Ovary (tissue), 3 donors: Measurements from ENCODE around the gene TRIM37.

Experiments used
- POLR2A ChIP-seq: fragments of 450-650 bp; IDR thresholded peaks from one replicate; pipeline ENCODE4 v1.6.1; 2017; ENCODE audit warnings: antibody characterized with exemption, mild to moderate bottlenecking, moderate library complexity
- TF ChIP-seq, protein P1 (sequence below), 3 donors: fragments of 450-650 bp in 2 of 3; fragments of 200-600 bp in 1 of 3; IDR thresholded peaks; one replicate each; pipeline versions ENCODE4 v1.5.1 to v1.8.0; 2016 to 2022; ENCODE audit warnings: antibody characterized with exemption in 3 of 3, mild to moderate bottlenecking in 1 of 3
- donor health status: DM: no; HTN: no; CAD: no.

DNA sequence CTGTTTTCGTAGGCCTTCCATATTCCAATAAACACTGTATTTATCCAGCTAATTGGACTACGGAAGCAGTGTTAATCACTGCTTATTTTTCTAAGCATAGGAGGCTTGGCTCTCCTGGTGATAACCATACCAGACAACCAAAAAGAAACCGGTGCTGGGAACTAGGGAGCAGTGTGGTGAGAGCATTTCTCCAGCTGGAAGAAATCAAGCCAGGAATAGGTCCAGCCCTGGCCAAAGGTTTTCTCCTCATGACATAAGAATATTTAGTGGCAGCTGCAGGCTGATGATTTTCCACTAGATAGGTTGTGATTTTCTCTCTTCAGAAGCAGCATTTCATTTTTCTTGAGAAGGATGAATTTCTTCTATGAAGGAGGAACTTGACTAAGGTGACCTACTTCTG is 141.5 kb downstream of the TRIM37 start:
- TF ChIP-seq, protein P1, sequence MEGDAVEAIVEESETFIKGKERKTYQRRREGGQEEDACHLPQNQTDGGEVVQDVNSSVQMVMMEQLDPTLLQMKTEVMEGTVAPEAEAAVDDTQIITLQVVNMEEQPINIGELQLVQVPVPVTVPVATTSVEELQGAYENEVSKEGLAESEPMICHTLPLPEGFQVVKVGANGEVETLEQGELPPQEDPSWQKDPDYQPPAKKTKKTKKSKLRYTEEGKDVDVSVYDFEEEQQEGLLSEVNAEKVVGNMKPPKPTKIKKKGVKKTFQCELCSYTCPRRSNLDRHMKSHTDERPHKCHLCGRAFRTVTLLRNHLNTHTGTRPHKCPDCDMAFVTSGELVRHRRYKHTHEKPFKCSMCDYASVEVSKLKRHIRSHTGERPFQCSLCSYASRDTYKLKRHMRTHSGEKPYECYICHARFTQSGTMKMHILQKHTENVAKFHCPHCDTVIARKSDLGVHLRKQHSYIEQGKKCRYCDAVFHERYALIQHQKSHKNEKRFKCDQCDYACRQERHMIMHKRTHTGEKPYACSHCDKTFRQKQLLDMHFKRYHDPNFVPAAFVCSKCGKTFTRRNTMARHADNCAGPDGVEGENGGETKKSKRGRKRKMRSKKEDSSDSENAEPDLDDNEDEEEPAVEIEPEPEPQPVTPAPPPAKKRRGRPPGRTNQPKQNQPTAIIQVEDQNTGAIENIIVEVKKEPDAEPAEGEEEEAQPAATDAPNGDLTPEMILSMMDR (IDR thresholded peaks at IDR 0.05), result no peak
- TF ChIP-seq POLR2A, result no peak
